GM12892 (cell line): Measurements from ENCODE around the gene CALML3.

Source experiments
- POLR2A ChIP-seq: IDR thresholded peaks from 2 replicates; pipeline ENCODE4 v1.6.1; 2011; ENCODE audit warnings: low read depth, low read length, control low read depth
- POLR2AphosphoS5 ChIP-seq: IDR thresholded peaks from 2 replicates; pipeline ENCODE4 v1.6.1; 2011; ENCODE audit warnings: low read depth, low read length, control low read depth

GRCh38 chr10:5506246-5506645 lies 18.5 kb upstream of the CALML3 start:
- TF ChIP-seq POLR2AphosphoS5: no peak
- TF ChIP-seq POLR2A: no peak
